NCI-H2029 (cell line): Measurements from ENCODE around the gene ABCG5.

ENCODE experiments used
- DNase-seq: peaks from one replicate; lab custom pipeline; 2025; lab: John Stamatoyannopoulos, UW

Gene ABCG5

DNA sequence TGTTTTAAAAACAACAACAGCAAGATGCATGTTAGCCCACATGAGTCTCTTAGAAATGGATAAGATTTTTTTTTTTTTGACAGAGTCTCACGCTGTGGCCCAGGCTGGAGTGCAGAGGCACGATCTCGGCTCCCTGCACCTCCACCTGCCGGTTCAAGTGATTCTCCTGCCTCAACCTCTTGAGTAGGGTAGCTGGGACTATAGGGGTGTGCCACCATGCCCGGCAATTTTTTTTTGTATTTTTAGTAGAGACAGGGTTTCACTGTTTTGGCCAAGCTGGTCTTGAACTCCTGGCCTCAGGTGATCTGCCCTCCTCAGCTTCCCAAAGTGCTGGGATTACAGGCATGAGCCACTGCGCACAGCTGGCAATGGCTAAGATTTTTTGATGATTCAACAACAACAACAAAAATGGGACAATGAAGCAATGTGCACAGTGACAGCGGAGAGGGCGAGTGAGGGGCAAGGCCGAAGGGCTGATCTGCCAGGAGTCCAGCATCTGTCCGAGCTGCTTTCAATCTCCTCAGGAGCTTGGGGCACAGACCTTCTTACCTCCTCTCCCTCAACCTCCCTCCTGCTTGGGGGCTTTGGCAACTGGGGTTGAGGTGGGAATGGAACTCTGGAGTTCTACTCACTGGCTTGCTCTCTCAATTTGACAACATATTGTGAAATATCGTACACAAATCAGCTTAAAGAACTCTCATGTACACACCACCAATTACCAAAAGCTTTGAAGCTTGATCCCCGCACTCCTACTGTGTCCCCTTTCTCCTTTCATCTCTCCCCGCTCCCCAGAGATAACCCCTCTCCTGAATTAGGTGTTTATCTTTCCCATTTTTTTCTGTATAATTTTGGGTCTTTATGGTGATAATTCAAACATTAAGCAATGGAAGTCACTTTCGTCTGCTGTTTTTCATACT is 3.6 kb upstream of the ABCG5 start:
- DNase-seq: no peak

DNA sequence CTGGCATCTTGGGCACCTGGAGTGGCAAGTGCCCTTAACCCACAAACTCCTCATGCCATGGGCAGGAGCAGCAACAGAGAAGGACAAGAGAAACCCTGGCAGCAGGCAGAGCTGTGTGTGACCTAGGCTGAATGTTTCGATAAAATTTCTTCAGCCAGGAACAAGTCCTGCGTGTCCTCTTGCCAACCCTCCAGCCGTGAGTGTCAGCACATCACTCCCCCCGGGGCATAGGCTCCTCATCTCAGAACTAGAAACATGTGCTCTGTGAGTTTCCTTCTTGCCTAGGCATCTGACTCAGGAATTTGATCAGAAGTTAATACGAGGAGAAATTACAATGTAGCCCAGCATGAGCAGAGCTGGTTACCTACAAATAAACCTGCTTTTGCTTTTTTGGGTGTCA is 2.3 kb upstream of the ABCG5 start:
- no peak for DNase-seq

DNA sequence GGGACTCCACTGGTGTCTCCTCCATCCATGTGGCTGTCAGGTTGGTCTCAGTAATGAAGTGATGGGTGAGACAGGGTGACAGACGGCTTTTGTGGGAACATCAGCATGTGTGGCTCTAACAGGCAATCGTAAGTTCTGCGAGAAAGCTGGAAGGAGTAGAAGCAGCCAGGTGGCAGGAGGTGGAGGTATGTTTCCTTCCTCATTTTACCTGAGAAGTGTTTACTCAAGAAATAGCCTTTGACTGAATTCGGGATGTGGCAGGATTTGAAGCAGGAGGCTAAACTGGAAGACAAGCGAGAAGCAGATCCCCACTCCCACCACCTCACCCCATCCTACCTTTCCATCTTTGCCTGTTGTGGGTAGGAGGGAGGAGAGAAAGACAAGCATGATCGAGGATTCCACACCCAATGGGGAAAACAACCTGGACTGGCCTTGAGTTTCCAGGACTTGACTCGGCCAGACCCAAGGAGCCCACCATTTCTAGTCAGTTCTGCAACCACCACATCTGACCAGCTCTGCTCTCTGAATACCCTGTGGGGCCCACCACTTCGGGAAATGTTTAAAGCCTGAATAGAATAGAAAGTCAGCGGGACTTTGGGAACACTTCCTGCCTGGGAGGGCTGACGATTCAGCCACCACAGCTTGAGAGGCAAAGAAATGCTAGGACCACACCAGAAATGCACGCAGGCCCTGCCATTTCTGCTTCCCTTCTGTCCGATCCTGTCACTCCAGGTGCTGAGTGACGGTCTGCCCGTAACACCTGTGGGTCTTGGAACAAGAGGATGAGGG is 1.3 kb upstream of the ABCG5 start:
- DNase-seq: no peak

DNA sequence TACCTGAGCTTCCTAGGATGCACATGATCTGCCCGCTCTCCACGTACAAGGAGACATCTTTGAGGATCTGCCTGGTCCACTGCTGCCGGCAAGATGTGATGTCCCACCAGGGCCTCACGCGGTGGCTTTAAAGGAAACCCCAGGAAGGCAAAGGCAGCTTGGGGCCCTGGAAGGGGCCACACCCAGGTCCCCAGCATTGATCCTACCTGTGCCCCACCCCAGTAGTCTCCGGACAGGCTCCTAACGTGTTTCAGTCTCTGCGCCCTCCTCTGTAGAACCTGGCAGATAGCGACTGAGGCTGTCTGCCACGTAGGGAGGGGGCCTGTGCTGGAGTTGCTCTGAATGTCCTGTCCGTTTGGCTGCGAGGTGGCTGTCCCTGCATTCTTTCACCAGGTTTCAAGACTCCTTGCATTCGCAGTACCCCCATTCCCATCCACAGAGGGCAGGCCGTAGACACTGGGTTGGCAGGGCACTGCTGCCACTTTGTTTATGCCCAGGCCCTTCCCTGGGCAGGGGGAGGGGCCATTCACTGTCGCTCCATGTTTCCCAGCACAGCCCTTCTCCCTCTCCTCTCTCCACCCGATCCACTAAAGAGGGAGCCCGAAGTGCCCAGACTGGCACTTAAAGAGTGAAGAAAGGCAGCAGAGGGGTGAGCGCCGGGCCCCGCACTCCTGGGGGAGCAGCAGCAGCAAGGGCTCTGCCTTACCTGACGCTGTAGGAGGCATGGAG is 644 bp downstream of the ABCG5 start:
- no peak for DNase-seq

DNA sequence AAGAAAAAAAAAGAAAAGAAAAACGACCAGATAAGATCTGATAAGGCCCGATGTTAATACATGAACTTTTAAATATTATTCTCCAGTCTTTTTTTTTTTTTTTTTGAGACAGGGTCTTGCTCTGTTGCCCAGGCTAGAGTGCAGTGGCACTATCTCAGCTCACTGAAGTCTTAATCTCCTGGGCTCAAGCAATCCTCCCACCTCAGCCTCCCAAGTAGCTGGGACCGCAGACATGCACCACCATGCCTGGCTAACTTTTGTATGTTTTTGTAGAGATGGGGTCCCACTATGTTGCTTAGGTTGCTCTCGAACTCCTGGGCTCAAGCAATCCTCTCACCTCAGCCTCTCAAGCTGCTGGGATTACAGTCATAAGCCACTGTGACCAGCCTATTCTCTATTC is 1.6 kb downstream of the ABCG5 start:
- DNase-seq: no peak

DNA sequence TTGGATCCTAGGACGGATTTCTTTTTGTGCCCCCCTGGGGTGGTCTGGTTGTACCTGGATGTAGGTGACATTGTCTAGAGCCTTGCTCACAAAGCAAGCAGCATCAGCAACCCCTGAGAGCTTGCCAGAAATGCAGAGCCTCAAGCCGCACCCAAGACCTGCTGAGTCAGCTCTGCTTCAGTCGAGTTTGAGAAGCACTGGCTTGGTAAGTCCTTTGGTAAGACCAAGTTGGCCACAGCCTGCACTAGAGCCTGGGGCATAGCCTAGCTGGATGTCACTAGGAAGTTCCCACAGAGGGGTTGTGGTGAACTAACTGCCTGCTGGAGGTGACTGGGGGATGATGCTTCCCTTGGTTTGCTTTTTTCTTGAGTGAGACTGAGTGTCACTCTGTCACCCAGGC is 6.2 kb downstream of the ABCG5 start:
- no peak for DNase-seq

DNA sequence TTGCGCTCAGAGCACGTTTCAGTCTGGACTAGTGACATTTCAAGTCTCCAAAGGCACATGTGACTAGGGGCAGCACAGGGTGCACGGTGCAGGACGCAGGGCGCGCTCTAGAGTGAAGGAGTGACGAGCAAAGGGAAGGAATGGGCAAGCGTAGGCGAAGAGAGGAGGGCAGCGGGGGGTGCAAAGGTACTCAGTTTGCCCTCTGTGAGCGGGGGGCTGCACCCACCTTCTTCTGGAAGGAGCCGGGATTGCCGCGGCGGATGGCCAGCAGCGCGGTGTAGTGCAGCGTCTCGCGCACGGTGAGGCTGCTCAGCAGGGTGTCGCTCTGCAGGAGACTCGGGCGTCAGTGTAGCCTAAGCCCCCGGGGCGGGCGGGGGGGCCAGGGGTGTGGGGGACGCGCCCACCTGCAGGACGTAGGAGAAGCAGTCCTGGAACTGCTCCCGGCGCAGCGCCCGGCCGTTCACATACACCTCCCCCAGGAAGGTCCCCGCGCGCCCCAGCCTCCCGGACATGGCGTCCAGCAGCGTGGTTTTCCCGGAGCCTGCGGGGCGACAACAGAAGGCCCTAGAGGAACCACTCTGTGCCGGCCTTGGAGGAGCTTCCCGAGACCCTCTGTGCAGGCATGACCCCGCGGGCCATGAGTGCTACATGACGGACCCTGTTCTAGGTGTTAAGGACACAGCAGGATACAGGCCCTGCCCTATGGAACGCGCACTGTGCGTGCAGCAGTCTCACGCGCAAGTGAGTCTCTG is 6.9 kb downstream of the ABCG5 start:
- DNase-seq: no peak

DNA sequence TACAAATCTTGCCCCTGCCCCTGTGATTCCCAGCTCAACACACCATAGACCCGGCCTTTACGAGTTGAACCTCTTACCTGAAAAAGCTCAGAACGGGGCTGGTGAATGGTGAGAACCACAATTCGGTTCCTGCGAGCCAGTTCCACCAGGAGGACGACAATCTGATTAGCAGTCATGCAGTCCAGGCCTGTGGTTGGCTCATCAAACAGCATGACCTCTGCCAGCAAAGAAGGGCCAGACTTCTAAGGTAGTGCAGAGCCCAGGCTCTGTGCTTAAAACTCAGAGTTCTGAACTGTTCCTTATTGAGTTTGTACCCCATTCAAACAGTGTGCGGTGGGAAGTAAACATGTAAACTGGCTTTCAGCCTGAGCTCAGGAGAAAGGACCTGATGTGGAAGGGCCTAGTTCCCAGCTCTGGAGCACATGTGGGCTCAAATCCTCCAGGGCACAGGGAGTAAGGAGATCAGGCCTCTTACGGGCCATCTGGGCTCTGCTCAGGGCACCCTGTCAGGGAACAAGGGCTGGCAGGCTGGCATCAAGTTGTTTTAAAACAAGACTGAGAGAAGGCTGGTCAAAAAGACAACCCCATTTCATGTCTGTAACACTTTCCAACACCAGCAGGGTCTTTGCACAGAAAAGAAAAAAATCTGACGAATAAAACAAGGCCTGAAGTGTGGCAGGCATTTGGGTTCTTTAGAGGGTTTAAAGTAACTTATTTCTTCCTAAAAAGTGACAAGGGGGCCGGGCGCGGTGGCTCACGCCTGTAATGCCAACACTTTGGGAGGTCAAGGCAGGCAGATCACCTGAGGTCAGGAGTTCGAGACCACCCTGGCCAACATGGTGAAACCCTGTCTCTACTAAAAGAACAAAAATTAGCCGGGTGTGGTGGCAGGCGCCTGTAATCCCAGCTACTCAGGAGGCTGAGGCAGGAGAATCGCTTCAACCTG is 12.1 kb downstream of the ABCG5 start:
- no peak for DNase-seq

DNA sequence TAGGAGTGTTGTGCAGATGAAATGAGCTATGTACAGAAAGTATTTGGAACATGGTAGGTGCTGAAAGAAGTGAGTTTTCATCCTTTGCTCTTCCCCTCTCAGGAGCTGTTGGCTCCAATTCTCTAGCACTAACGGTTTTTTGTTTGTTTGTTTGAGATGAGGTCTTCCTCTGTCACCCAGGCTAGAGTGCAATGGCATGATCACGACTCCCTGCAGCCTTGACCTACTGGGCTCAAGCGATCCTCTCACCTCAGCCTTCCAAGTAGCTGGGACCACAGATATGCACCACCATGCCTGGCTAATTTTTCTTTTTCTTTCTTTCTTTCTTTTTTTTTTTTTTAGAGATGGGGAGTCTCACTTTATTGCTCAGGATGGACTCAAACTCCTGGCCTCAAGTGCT is 12.8 kb downstream of the ABCG5 start:
- no peak for DNase-seq

DNA sequence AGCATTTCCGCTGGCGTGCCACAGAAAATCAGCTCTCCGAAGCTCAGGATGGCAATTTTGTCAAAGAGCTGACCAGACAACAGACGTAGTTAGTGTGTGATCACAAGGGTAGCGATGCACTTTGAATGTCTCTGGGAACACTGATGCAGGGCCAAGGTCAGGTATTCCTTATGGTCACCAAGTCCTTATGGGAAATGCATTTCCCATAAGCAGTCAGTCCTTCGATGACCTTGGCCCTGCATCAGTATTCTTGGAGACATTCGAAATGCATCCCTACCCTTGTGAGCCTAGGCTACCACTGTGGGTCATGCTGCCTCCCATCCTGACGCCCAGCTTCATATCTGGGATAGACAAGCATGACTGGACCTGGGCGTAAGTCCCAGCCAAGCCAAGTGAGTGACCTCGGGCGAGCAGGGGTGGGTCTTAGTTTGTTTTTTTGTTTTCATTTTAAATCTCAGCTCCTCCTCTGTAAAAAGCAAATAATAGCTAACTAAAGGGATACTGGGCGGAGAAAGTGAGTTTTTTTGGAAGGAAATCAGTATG is 13.6 kb downstream of the ABCG5 start:
- DNase-seq: no peak

DNA sequence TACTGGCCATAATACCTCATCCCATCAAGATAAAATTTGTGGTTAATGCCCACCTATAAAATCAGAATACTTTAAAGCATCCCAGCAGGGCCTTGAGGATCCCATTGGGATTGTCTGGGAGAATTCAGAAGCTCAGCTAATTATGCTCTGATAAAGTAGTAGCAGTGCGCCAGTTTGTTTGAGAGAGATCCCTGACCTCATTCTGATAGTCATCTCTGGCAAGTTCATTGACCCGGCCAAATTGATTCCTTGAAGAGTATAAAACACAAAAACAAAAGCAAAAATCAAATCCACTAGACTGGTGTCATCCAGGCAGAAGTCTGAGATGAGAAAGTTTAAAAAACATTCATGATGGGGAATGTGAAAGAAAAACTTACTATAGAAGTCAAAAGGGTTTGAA is 14.1 kb downstream of the ABCG5 start:
- DNase-seq: no peak

DNA sequence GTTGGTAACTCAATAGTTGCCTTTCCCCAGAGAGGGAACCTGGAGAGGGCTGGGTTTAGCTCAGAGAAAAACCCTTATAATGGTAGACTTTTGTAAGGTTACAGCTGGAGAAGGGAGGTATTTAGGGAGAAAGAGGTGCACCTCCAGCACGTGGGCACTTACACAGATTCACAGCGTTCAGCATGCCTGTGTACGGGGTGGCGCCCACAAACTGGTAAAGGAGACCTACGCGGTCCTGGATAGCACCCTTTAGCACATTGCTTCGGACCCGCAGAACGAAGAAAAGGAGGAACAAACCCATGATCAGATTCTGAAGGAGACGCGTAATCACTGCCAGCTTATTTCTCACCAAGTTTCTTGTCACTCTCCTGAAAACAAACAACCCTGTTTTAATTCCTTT is 14.9 kb downstream of the ABCG5 start:
- no peak for DNase-seq

DNA sequence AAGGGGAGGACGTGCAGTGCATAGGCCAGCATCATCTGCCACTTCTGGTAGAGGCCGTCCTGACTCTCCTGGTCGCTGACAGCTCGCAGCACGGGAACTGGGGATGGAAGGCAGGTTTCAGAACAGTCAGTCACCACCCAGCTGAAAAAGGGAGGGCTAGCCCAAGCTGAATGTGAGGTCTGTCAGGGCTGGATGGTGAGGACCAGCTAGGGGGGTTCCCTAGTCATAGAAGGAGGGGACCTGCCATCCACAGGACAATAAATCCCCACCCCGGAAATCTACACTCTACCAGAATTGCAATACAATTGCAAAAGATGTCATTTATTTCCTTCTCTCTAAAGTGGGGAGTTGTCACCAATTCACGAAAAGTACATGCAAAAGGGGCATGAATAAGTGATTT is 15.8 kb downstream of the ABCG5 start:
- no peak for DNase-seq

DNA sequence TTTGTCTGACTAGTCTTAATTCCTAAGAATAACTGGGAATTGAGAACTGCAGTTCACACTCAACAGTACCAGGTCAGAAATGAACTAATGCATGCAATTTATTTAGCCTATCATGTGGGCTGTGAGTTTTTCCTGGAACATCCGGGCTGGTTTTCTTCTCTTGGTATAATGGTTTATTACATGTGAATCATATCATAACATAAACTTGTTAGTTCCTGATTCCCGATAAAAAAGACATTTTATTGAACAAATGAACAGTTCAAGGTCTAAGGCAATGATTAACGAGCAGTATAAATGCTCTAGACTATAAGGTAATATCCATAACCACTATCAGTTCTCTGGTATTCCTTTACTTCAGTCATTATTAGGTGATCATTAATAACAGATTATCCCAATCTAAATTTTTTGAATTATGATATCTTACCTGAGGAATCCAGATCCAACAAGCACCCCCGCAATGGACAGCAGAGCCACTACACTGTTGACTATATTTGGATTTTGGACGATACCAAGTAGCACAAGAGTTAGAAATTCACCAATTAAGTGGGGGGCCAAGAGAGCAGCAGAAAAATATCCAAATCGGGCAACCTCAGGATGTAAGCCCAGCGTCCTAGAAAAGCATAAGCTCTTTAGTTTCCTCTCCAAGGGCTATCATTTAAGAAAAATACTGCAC is 19.0 kb downstream of the ABCG5 start:
- DNase-seq: no peak

DNA sequence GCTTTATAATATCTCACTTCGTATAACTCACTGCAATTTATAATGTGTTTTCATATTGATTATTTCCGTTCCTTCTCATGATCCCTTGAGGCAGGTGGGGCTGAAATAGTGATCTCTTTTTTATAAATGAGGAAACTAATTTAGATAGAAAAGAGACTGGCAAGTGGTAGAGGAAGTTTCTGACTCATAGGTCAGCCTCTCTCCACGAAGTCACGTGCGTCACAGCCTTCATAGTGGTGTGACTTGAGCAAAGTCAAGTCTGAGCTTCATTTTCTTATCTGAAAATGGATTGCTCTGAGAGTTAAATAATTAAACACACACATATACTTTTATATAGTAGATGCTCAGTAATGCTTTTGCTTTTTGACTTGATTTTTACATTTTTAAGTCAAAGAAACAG is 19.9 kb downstream of the ABCG5 start:
- DNase-seq: no peak

DNA sequence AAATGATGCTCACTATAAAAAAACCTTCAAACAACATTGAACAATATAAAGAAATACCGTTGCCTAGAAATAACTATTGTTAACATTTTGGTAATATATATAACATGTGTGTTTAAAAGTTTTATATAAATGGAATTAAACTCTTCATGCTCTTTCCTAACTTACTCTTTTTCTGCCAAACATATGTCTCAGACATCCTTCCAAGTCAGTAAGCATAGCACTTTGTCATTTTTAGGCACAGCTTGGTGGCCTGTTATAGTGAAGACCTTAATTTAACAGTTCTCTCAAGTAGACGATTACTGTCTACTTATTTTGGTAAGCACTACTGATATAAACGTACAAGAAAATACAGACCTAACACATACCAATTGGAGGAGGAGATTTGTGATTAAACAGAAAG is 23.9 kb downstream of the ABCG5 start:
- DNase-seq: no peak

DNA sequence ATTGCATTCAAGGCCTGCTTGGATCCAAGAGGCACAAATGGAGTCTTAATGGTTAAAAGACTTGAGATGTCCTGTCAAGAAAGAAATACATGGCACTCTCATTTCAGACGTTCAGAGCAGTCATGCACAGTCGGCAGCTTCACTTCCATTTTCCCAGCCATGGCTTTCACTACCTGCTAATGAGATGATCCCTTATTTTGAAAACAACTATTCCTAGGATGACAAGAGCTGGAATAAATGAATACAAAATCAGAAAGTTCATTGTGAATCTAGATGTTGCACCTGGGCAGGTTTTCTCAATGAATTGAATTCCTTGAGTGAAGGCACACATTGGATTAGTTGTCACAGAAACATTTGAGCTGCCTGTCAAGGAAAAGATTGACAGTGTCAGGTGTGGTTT is 25.7 kb downstream of the ABCG5 start:
- no peak for DNase-seq

DNA sequence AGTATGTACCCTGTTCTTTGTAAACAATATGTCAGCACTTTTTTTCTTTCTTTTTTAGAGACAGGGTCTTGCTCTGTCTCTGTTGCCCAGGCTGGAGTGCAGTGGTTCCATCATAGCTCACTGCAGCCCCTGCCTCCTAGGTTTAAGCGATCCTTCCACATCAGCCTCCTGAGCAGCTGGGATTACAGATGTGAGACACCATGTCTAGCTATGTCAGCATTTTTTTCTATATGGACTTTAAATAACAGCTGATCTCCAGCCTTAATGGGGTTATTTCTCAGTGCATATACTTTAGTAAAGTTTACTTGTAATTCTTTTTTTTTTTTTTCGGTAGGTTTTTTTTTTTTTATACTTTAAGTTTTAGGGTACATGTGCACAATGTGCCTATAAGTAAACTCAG is 26.6 kb downstream of the ABCG5 start:
- DNase-seq: no peak

DNA sequence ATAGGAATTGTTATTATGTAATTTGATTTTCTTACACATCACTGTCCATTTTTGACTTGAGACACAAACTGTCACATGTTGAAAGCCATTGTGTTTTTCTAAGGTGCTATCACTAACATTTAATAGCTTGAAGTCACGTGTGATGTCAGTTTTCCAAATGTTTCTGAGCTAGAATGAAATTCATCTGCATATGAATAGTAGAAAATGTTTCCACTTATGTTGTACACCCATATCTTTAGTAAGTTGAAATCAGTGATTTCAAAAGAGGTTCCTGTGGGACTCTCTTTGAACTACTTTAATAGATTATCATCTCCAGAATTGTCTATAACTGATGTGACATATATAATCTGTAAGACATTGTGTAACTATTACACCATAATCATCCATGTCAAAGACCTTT is 27.8 kb downstream of the ABCG5 start:
- no peak for DNase-seq

DNA sequence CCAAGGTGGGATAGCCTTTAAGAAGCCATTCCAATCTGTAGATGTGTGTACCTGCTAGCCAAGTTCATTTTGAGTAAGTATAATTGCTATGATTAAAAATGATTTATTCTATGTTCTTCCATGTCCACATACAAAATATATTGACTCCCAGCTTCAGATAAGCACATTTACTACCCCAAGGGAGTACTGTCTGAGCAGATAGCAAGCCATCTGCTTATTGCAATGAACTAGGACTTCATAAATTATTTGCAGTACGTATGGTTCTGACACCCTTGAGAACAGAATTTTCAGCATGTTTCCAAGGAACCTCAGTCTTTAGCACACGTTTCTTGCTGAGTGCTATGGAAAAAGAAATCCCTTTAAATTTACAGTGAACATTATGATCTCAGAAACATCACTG is 28.2 kb downstream of the ABCG5 start:
- DNase-seq: no peak
